ENCODE results near the gene EYA3.

DNA sequence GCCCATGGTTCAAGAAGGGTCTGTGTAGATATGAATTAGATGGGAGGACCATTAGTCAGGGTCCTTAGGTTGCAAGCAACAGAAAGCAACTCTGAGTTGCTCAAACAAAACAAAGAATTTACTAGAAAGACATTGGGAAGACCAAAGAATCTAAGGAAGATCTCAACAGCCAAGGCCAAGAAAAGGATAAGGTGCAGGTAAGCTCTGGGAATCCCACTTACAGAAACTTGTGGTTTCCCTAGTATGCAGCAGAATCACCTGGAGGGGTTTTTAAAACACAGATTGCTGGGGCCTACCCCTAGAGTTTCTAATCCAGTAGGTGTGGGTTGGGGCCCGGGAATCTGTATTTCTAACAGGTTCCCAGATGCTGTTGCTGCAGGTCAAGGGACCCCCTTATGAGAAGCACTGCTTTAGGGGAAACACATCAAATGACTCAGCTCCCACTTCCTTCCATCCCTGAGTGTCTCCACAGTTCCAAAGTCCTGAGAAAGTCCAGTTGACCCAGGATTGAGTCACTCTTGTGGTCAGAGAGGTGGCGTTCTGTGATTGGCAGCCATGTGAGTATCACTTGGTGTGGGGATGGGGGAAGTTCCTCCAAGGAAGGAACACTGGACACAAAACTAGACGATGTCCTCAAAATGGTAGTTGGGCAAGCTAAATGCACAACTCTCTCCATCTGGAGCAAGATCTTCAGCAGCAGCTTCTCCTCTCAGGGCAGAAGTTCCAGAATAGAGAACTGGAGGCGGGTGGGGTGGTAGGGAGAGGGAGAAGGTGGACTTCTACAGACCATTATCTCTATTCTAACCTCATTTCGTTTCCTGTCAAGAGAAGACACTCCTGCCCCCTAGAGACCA is 24.2 kb upstream of the EYA3 start:
- TF ChIP-seq, protein P1, sequence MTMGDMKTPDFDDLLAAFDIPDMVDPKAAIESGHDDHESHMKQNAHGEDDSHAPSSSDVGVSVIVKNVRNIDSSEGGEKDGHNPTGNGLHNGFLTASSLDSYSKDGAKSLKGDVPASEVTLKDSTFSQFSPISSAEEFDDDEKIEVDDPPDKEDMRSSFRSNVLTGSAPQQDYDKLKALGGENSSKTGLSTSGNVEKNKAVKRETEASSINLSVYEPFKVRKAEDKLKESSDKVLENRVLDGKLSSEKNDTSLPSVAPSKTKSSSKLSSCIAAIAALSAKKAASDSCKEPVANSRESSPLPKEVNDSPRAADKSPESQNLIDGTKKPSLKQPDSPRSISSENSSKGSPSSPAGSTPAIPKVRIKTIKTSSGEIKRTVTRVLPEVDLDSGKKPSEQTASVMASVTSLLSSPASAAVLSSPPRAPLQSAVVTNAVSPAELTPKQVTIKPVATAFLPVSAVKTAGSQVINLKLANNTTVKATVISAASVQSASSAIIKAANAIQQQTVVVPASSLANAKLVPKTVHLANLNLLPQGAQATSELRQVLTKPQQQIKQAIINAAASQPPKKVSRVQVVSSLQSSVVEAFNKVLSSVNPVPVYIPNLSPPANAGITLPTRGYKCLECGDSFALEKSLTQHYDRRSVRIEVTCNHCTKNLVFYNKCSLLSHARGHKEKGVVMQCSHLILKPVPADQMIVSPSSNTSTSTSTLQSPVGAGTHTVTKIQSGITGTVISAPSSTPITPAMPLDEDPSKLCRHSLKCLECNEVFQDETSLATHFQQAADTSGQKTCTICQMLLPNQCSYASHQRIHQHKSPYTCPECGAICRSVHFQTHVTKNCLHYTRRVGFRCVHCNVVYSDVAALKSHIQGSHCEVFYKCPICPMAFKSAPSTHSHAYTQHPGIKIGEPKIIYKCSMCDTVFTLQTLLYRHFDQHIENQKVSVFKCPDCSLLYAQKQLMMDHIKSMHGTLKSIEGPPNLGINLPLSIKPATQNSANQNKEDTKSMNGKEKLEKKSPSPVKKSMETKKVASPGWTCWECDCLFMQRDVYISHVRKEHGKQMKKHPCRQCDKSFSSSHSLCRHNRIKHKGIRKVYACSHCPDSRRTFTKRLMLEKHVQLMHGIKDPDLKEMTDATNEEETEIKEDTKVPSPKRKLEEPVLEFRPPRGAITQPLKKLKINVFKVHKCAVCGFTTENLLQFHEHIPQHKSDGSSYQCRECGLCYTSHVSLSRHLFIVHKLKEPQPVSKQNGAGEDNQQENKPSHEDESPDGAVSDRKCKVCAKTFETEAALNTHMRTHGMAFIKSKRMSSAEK (CRISPR knock-in tag; IDR thresholded peaks at IDR 0.05; ENCODE audit: borderline replicate concordance), result no peak
- TF ChIP-seq, protein P2, sequence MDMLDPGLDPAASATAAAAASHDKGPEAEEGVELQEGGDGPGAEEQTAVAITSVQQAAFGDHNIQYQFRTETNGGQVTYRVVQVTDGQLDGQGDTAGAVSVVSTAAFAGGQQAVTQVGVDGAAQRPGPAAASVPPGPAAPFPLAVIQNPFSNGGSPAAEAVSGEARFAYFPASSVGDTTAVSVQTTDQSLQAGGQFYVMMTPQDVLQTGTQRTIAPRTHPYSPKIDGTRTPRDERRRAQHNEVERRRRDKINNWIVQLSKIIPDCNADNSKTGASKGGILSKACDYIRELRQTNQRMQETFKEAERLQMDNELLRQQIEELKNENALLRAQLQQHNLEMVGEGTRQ (CRISPR knock-in tag; IDR thresholded peaks at IDR 0.05), result no peak
- no peak for TF ChIP-seq SP1 (CRISPR knock-in tag; conservative IDR thresholded peaks at IDR 0.05)
- TF ChIP-seq, protein P3, sequence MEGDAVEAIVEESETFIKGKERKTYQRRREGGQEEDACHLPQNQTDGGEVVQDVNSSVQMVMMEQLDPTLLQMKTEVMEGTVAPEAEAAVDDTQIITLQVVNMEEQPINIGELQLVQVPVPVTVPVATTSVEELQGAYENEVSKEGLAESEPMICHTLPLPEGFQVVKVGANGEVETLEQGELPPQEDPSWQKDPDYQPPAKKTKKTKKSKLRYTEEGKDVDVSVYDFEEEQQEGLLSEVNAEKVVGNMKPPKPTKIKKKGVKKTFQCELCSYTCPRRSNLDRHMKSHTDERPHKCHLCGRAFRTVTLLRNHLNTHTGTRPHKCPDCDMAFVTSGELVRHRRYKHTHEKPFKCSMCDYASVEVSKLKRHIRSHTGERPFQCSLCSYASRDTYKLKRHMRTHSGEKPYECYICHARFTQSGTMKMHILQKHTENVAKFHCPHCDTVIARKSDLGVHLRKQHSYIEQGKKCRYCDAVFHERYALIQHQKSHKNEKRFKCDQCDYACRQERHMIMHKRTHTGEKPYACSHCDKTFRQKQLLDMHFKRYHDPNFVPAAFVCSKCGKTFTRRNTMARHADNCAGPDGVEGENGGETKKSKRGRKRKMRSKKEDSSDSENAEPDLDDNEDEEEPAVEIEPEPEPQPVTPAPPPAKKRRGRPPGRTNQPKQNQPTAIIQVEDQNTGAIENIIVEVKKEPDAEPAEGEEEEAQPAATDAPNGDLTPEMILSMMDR (IDR thresholded peaks at IDR 0.05), result no peak
- TF ChIP-seq, protein P4, sequence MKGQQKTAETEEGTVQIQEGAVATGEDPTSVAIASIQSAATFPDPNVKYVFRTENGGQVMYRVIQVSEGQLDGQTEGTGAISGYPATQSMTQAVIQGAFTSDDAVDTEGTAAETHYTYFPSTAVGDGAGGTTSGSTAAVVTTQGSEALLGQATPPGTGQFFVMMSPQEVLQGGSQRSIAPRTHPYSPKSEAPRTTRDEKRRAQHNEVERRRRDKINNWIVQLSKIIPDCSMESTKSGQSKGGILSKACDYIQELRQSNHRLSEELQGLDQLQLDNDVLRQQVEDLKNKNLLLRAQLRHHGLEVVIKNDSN (CRISPR knock-in tag; IDR thresholded peaks at IDR 0.05), result no peak
- TF ChIP-seq, protein P5, sequence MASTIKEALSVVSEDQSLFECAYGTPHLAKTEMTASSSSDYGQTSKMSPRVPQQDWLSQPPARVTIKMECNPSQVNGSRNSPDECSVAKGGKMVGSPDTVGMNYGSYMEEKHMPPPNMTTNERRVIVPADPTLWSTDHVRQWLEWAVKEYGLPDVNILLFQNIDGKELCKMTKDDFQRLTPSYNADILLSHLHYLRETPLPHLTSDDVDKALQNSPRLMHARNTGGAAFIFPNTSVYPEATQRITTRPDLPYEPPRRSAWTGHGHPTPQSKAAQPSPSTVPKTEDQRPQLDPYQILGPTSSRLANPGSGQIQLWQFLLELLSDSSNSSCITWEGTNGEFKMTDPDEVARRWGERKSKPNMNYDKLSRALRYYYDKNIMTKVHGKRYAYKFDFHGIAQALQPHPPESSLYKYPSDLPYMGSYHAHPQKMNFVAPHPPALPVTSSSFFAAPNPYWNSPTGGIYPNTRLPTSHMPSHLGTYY (CRISPR knock-in tag; IDR thresholded peaks at IDR 0.05), result no peak
- no peak for TF ChIP-seq ZNF416 (CRISPR knock-in tag; IDR thresholded peaks at IDR 0.05)
- no peak for TF ChIP-seq ELF4 (CRISPR knock-in tag; IDR thresholded peaks at IDR 0.05; ENCODE audit: low read depth)

Measured in WTC11 (cell line).